Fibroblast of the aortic adventitia (primary cell): ENCODE data around the gene RNF19B. TPM values are rescaled to one million over a fixed set of nuclear protein-coding genes. Genes with fewer than 3 reads are reported as not detected.

Experiments used
- DNase-seq: peaks from one replicate; pipeline ENCODE4 v3.0.0-alpha.2; 2010; ENCODE audit warnings: low read depth
- H3K4me3 ChIP-seq: 2 replicates; pipeline ENCODE4 v1.5.1; 2011; ENCODE audit warnings: low read depth, mild to moderate bottlenecking, control low read depth, low read length, moderate library complexity
- total RNA-seq: library from RNA; depleted of rRNA; stranded (reverse); fragments of >200 nt; gene quantifications from 2 replicates; pipeline ENCODE4 v1.2.3, GENCODE V29; 2012; ENCODE audit warnings: low replicate concordance
- TF ChIP-seq, protein P1 (sequence below): IDR thresholded peaks from 2 replicates; pipeline ENCODE4 v1.5.1; 2011; ENCODE audit warnings: mild to moderate bottlenecking, low read length, control low read depth, inconsistent platforms; ENCODE audit not compliant: insufficient read depth

RNF19B gene
- total RNA-seq, 1 donor: 8.5 TPM

DNA sequence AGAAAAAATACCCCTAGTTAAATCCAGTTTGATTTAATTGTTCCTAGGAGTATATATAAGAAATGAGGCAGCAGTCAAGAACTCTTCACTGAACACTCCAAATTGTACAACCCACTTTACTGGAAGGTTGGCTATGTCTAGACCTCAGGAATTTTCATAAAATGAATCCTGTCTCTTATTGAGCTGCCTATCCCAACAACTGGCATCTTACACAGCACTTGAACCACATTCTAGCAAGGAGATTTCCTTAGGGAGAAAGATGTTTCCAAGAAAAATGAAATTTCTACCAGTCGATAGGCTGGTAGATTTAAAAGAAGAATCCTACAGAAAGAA is 16.3 kb downstream of the RNF19B start:
- no peak overlapping the region for H3K4me3 ChIP-seq
- DNase-seq: no peak
- TF ChIP-seq, protein P1, sequence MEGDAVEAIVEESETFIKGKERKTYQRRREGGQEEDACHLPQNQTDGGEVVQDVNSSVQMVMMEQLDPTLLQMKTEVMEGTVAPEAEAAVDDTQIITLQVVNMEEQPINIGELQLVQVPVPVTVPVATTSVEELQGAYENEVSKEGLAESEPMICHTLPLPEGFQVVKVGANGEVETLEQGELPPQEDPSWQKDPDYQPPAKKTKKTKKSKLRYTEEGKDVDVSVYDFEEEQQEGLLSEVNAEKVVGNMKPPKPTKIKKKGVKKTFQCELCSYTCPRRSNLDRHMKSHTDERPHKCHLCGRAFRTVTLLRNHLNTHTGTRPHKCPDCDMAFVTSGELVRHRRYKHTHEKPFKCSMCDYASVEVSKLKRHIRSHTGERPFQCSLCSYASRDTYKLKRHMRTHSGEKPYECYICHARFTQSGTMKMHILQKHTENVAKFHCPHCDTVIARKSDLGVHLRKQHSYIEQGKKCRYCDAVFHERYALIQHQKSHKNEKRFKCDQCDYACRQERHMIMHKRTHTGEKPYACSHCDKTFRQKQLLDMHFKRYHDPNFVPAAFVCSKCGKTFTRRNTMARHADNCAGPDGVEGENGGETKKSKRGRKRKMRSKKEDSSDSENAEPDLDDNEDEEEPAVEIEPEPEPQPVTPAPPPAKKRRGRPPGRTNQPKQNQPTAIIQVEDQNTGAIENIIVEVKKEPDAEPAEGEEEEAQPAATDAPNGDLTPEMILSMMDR: no peak

DNA sequence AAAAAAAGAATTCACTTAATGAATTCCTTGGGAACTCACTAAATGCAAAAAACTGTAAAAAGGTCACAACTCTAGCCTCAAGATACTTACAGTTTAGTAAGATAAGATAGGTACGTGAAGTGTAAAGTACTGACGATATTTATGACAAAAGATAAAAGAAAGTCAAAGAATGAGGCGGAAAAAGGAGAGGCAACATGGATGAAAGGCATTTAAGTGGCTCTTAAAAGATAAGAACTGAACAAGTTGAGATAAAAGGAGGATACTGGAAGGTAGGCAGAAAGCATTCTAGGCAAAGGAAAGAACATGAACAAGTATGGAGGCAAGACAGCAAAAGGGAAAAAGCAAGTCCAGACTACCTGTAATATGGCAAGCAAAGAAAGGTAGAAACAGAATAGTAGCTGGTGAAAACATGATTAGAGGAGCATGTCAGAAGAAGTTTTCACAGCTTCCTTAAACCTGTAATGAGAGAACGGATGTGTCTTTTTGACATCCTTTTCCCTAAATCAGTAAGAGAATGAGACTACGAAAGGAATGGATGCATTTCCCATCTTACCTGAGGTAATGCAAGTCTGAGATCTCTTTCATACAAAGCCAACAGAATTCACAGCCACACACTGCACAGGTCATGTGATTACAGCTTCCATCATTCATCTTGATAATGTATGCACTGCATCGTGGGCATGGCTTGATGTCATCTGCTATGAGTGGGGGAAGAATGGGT is 16.8 kb downstream of the RNF19B start:
- TF ChIP-seq, protein P1: no peak
- no peak overlapping the region for H3K4me3 ChIP-seq
- DNase-seq: no peak

DNA sequence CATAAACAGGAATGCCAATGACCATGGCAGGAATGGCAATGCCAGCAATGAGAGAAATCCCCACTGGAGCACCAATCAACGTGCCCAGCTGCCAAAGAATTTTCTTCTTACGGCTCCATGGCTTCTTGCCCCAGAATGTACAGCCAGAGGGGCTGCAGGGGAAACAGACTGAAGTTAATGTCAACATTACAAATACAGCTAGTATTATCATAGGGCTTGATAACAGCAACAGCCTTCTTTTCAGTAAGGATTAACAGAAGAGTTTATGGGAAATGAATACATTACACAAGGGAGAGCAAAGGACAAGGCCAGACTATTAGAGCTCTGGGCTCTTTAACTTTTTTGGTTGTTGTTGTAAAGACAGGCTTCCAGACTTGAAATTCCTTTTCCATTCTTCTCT is 18.2 kb downstream of the RNF19B start:
- TF ChIP-seq, protein P1: no peak
- H3K4me3 ChIP-seq: no peak overlapping the region
- DNase-seq: no peak

DNA sequence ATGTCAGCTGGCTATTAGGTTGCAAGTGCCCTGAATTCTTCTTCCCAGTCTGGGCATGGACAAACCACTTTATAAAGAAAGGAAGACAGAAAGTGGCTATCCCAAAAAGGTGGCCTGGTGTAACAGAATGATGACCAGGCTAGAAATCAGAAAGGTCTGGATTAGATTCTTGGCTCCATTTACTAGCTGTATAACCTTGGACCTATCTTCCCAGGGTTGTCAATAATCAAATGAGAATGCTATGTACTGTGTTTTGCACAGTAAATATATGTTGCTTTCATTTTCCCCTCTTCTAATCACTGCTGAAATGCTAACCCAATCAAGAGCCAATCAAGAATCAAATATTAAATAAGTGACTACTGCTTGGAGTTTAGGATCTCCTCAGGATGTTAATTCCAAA is 20.4 kb downstream of the RNF19B start:
- TF ChIP-seq, protein P1: no peak
- no peak for DNase-seq
- H3K4me3 ChIP-seq: no peak overlapping the region

DNA sequence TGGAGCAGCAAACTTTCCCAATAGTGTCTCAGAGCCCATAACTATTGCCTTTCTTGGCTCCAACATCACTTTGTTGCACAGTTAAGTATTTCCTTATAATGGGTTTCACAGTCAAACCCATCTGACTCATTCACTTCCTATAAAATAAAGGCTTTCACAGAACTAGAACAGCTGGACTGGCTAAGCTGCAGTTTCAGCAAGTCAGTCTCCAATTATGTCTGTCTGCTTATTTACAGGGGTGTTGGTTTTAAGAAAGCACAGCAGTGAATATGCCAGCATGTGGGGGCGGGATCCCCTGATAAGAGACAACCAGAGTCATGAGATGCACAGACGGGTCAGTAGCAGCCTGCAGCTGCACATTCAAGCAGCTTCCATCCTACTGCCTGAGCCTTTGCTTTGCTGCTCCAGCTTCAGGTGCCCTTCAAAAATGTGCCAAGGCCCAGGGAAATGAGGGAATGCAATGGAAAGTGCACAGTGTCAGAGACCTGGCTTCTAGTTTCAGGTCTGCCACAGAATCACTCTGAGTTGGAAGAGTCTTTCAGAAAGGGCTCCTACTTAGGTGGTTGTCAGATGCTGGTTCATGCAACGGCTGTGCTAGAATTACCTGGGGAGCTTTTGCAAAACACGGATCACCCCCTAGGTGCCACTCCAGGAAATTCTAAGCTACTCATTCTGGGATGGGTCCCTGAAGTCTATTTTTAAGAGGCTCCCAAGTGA is 24.8 kb downstream of the RNF19B start:
- TF ChIP-seq, protein P1: peak; percentile 13
- DNase-seq: peak; percentile 95

DNA sequence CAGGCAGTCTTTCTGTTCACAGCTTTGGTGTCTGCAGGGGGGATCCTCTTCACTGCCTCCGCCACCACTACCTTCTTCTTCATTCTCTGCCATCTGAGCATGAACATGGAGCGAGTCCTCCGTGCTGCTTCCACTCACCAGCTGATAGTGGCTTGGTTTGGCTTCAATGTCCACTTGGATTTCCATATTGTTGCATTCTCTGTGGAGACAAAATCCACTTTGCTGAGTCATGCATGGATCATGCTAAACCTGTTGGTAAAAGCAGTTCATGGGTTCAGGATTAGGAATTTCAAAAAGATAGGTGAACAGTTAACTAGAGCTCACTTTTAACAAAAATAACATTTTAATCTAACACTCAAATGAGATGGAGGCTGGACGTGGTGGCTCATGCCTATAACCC is 27.5 kb downstream of the RNF19B start:
- DNase-seq: no peak
- TF ChIP-seq, protein P1: no peak
- H3K4me3 ChIP-seq: no peak overlapping the region

More for the DNA sequence above, 24.8 kb downstream of the RNF19B start:
- H3K4me3 ChIP-seq: no peak overlapping the region
